GM10248 (cell line): ENCODE measurements around the gene DSTN.

Experiments used
- CTCF ChIA-PET: fragments of 300-600 bp; sonication (Branson Sonifier 250); formaldehyde crosslinking; extraction: SDS; loops from one replicate; lab custom pipeline; 2021; ENCODE audit warnings: antibody characterized with exemption; lab: Yijun Ruan, JAX
- POLR2A ChIA-PET: fragments of 350-650 bp; sonication (Branson Sonifier 250); formaldehyde crosslinking; extraction: SDS; loops from one replicate; lab custom pipeline; 2020; ENCODE audit warnings: antibody characterized with exemption; lab: Yijun Ruan, JAX
- DNase-seq: peaks from one replicate; pipeline ENCODE4 v3.0.0; 2012; ENCODE audit errors: extremely low spot score
- TF ChIP-seq, protein P1 (sequence below): IDR thresholded peaks from 2 replicates; pipeline ENCODE4 v1.5.1; 2012; ENCODE audit warnings: mild to moderate bottlenecking, low read depth; ENCODE audit errors: extremely low read depth, missing control alignments, control extremely low read depth

DSTN gene

GRCh38 chr20:17569616-17570346 lies at the start of gene DSTN:
TSS of gene DSTN (plus strand) at chr20:17570075. CDS start at chr20:17570209, 134 bp downstream.
- ChIA-PET CTCF (interaction anchor here (1.0 to 2.5 kb wide), 14 partner anchors 10 to 429 kb away, joined by 3 to 14 read pairs (median 3); partner anchors contain the start of gene RRBP1), POLR2A (interaction anchor here (0.5 kb wide), 2 partner anchors 894 to 1336 kb away, joined by 3 to 4 read pairs; no protein-coding TSS in a partner anchor)
- DNase-seq: peak; percentile 95
- TF ChIP-seq, protein P1, sequence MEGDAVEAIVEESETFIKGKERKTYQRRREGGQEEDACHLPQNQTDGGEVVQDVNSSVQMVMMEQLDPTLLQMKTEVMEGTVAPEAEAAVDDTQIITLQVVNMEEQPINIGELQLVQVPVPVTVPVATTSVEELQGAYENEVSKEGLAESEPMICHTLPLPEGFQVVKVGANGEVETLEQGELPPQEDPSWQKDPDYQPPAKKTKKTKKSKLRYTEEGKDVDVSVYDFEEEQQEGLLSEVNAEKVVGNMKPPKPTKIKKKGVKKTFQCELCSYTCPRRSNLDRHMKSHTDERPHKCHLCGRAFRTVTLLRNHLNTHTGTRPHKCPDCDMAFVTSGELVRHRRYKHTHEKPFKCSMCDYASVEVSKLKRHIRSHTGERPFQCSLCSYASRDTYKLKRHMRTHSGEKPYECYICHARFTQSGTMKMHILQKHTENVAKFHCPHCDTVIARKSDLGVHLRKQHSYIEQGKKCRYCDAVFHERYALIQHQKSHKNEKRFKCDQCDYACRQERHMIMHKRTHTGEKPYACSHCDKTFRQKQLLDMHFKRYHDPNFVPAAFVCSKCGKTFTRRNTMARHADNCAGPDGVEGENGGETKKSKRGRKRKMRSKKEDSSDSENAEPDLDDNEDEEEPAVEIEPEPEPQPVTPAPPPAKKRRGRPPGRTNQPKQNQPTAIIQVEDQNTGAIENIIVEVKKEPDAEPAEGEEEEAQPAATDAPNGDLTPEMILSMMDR: no peak

GRCh38 chr20:17520583-17520982 lies 49.3 kb upstream of the DSTN start:
- TF ChIP-seq, protein P1: no peak
- POLR2A ChIA-PET: no interaction called here
- CTCF ChIA-PET: interaction anchor here (1.9 kb wide), 1 partner anchor 12 kb away, joined by 4 read pairs; no protein-coding TSS in a partner anchor
- no peak for DNase-seq

- TF ChIP-seq, protein P1: no peak
- CTCF ChIA-PET: interaction anchor here (1.1 to 2.7 kb wide), 6 partner anchors 12 to 96 kb away, joined by 3 to 15 read pairs (median 4); no protein-coding TSS in a partner anchor
- POLR2A ChIA-PET: no interaction called here
- no peak for DNase-seq
These were observed 47.3 kb upstream of the DSTN start for GRCh38 chr20:17522528-17522927.

- TF ChIP-seq, protein P1: no peak
- ChIA-PET POLR2A (interaction anchor here (0.6 kb wide), 1 partner anchor 400 kb away, joined by 3 read pairs; no protein-coding TSS in a partner anchor), CTCF (interaction anchor here (0.6 to 2.7 kb wide), 6 partner anchors 13 to 95 kb away, joined by 3 to 15 read pairs (median 4); no protein-coding TSS in a partner anchor)
- DNase-seq: no peak
These were observed 46.5 kb upstream of the DSTN start for GRCh38 chr20:17523326-17523725.

- TF ChIP-seq, protein P1: no peak
- POLR2A ChIA-PET: no interaction called here
- CTCF ChIA-PET: interaction anchor here (1.7 to 3.0 kb wide), 3 partner anchors 11 to 19 kb away, joined by 5 to 9 read pairs (median 7); no protein-coding TSS in a partner anchor
- no peak for DNase-seq
These were observed 45.3 kb upstream of the DSTN start for GRCh38 chr20:17524560-17524959.

DNA sequence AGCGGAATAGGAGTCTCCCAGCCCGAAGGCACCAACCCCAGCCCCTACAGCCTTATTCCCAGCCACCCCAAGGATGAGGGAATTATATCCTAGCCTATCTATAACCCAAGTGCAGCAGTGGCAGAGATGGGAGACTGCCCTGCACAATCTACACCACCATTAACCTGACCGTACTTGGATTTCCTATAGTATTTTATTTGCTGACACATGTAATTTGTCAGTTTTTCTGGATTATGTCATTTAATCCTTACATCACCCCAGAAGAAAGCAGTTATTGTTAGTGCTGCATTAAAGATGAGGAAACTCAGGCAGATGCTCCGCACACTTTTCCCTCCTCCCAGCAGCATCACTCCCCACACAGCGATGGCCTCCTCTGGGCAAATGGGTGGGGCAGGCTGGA lies 44.7 kb upstream of the DSTN start:
- TF ChIP-seq, protein P1: no peak
- POLR2A ChIA-PET: no interaction called here
- CTCF ChIA-PET: interaction anchor here (1.7 to 3.0 kb wide), 2 partner anchors 12 to 20 kb away, joined by 5 to 7 read pairs; no protein-coding TSS in a partner anchor
- DNase-seq: no peak
